Smooth muscle cell of trachea (primary cell): ENCODE data around the gene NPIPA5. TPM values are rescaled to one million over a fixed set of nuclear protein-coding genes. Genes with fewer than 3 reads are reported as not detected.

ENCODE experiments used
- total RNA-seq: library from RNA; depleted of rRNA; stranded (reverse); fragments of >200 nt; gene quantifications from 2 replicates; pipeline ENCODE4 v1.2.1, GENCODE V29; 2014

NPIPA5 gene
- total RNA-seq: 5.4 TPM in 1 of 2 replicates, not detected in the other

GRCh38 chr16:15378194-15378593 lies at the start of gene NPIPA5:
Gene NPIPA5, minus strand, starts transcription at chr16:15378294. Its CDS starts 0 bp downstream, at chr16:15378294.

GRCh38 chr16:15395631-15396508 lies 17.8 kb upstream of the NPIPA5 start, which contains the start of gene MPV17L:
Gene MPV17L, plus strand, starts transcription at chr16:15395754. Its CDS starts 144 bp downstream, at chr16:15395898.

Other genes starting within 250 kb of the NPIPA5 start
- gene MPV17L, start 17.5 kb upstream of the NPIPA5 start, total RNA-seq: 0.15 and 0.66 TPM in 2 replicates
- gene BMERB1, start 56.3 kb upstream of the NPIPA5 start, total RNA-seq: 61.5 and 67.6 TPM in 2 replicates